Memory B cell (primary cell): ENCODE measurements around the gene MFAP3.

ENCODE experiments used
- ATAC-seq: fragments of 150-1000 bp; cut with Tn5 transposase; 2 replicates; pipeline ENCODE4 v1.10.0; 2021; ENCODE audit warnings: low read depth, mild to moderate bottlenecking, moderate library complexity
- DNase-seq, 2 donors: peaks; one replicate each; pipeline ENCODE4 v3.0.0; 2022; ENCODE audit warnings: low spot score in 2 of 2
- H3K27ac Mint-ChIP-seq: one replicate; pipeline ENCODE4 v1.8.0; 2022; ENCODE audit warnings: mild to moderate bottlenecking, moderate library complexity, mixed read lengths
- H3K27me3 Mint-ChIP-seq: one replicate; pipeline ENCODE4 v1.8.0; 2022; ENCODE audit warnings: mixed read lengths
- H3K36me3 Mint-ChIP-seq: one replicate; pipeline ENCODE4 v1.8.0; 2022; ENCODE audit warnings: mild to moderate bottlenecking, mixed read lengths
- H3K4me1 Mint-ChIP-seq: one replicate; pipeline ENCODE4 v1.8.0; 2022; ENCODE audit warnings: mixed read lengths
- H3K4me3 Mint-ChIP-seq: one replicate; pipeline ENCODE4 v1.8.0; 2022; ENCODE audit warnings: mild to moderate bottlenecking, moderate library complexity, mixed read lengths
- H3K9me3 Mint-ChIP-seq: one replicate; pipeline ENCODE4 v1.8.0; 2022; ENCODE audit warnings: mixed read lengths

MFAP3 gene

DNA sequence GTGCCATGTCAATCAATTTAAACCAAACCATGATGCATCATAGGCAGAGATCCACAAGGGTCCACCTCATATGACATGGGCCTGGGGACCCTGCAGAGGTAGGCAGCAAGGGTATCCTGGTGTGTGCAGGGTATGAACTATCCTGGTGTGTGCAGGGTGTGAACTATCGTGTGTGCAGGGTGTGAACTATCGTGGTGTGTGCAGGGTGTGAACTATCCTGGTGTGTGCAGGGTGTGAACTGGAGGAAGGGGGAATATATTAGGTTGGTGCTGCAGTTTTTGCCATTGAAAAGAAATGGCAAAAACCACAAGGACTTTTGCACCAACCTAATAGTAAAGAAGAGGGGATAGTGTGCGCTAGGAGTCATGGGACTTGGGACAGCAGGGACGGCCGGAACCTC, 50.0 kb downstream of the MFAP3 start:
- Mint-ChIP-seq H3K4me1 (no peaks in the 10 kb centered on the region), H3K36me3 (no peaks in the 10 kb centered on the region), H3K27ac (no peak overlapping the region), H3K9me3 (peaks cover 1% of the 10 kb centered on the region), H3K27me3 (peaks cover 8% of the 10 kb centered on the region), H3K4me3 (no peak overlapping the region)
- ATAC-seq = no peak
- DNase-seq = no peak

DNA sequence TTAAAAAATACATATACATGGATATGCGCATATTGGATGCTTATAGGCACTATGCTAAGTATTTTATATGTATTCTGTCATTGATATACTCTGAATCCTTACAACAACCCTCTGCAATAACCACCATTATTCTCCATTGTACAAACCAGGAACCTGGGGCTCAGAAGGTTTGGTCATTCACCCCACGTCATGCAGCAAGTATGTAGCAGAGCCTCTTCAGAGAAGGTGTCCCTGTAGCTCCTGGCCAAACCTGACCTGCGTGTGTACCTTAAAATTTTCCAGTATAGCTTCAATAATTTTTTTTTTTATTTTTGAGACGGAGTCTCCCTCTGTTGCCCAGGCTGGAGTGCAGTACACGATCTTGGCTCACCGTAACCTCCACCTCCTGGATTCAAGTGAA, 51.9 kb downstream of the MFAP3 start:
- DNase-seq = no peak
- H3K27ac Mint-ChIP-seq = no peak overlapping the region
- no peaks in the 10 kb centered on the region for H3K4me1 Mint-ChIP-seq
- H3K4me3 Mint-ChIP-seq = no peak overlapping the region
- no peaks in the 10 kb centered on the region for H3K36me3 Mint-ChIP-seq
- peaks cover 18% of the 10 kb centered on the region for H3K27me3 Mint-ChIP-seq
- peaks cover 1% of the 10 kb centered on the region for H3K9me3 Mint-ChIP-seq
- ATAC-seq = no peak

DNA sequence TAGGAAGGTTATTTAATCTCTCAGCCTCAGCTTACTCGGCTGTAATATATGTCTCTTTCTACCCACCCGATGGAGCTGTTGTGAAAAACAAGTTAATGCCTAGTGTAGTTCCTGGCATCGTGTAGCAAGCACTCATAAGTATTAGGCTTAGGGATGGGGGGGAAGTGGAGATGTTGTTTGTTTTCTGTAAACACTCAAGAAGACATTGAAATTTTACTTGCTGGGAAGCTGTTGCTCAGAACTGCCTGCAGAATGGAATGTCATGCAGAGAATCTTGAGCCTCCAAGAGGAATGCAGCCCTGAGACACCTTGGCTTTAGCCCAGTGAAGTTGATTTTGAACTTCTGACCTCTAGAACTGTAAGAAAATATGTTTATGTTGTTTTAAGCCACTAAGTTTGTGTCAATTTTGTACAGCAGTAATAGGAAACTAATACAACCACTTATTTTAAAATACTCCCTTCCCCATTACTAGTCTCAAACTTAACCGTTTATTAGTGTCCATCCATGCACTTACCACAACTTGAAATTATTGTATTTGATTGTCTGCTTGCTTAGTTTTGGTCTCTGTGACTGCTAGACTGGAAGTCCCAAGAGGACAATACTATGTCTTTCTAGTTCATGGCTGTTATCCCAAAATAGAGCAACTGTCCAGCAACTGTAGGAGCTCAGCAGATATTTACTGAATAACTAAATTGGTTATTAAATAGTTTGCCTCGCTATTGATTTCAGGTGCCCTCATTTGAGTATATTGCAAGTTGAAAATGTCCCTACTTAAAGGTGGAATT, 53.8 kb downstream of the MFAP3 start:
- Mint-ChIP-seq H3K4me3 (no peak overlapping the region), H3K27ac (no peak overlapping the region), H3K36me3 (no peaks in the 10 kb centered on the region), H3K27me3 (peaks cover 18% of the 10 kb centered on the region), H3K4me1 (no peaks in the 10 kb centered on the region), H3K9me3 (peaks cover 1% of the 10 kb centered on the region)
- no peak for ATAC-seq
- no peak for DNase-seq

DNA sequence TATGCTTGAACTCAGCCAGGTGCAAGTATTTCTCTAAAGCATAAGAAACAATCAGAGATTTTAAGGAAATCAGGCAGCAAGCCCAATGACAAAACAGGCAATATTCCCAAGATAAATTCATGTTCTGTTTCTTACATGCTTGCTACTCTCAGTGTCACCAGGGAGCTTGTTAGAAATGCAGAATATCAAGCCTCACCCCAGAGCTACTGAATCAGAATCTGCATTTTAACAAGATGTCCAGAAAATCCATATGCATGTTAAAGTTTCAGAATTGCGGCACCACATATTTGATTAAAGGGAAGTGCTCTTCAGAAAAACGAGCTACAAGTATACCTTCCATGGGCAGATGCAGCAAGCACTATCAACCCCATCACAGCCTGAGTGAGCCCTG, 54.4 kb downstream of the MFAP3 start:
- Mint-ChIP-seq H3K36me3 (no peaks in the 10 kb centered on the region), H3K9me3 (peaks cover 1% of the 10 kb centered on the region), H3K27ac (no peak overlapping the region), H3K4me3 (no peak overlapping the region), H3K27me3 (peaks cover 18% of the 10 kb centered on the region), H3K4me1 (no peaks in the 10 kb centered on the region)
- no peak for DNase-seq
- ATAC-seq = no peak

DNA sequence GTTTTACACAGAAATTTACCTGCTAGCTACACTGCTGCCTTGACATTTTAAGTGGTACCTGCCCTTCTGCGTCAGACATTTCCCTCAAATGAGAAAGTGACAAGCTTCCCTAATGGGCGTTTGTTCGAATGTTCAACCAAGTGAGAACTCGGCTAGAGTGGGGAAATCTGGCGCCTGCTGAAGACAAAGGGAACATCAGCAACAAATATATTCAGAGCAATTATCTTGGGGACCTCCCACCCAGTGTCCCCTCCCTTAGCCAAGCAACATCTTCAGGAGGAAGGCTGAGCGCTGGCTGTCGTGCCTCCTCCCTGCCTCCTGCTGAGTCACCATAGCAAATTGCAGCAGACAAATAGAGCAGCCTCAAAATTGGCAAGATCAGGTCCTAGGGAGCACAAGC, 57.1 kb downstream of the MFAP3 start:
- H3K4me3 Mint-ChIP-seq = no peak overlapping the region
- DNase-seq (no peak), ATAC-seq (no peak)
- H3K9me3 Mint-ChIP-seq = no peaks in the 10 kb centered on the region
- peaks cover 15% of the 10 kb centered on the region for H3K27me3 Mint-ChIP-seq
- no peak overlapping the region for H3K27ac Mint-ChIP-seq
- H3K4me1 Mint-ChIP-seq = no peaks in the 10 kb centered on the region
- H3K36me3 Mint-ChIP-seq = no peaks in the 10 kb centered on the region

DNA sequence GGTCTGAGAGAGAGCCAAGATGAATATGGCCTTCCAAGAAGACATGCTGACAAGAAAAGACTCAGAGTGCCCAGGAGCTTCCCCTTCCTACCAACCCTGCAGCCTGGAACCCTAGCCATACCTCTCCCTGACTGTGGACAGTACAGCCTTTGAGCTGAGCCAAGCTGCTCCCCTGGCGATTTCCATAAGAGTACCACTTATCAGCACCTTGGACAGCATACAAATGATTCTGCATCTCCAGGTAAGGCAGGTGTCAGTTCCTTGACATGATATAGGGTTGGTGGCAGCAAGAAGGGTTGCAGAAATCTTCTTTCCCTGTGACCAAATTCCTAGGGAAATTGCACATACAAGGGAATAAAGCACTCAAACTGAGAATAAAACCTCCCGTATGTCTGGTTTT, 58.3 kb downstream of the MFAP3 start:
- Mint-ChIP-seq H3K36me3 (no peaks in the 10 kb centered on the region), H3K27me3 (peaks cover 10% of the 10 kb centered on the region), H3K9me3 (no peaks in the 10 kb centered on the region), H3K27ac (no peak overlapping the region), H3K4me1 (no peaks in the 10 kb centered on the region), H3K4me3 (no peak overlapping the region)
- ATAC-seq (no peak), DNase-seq (no peak)

DNA sequence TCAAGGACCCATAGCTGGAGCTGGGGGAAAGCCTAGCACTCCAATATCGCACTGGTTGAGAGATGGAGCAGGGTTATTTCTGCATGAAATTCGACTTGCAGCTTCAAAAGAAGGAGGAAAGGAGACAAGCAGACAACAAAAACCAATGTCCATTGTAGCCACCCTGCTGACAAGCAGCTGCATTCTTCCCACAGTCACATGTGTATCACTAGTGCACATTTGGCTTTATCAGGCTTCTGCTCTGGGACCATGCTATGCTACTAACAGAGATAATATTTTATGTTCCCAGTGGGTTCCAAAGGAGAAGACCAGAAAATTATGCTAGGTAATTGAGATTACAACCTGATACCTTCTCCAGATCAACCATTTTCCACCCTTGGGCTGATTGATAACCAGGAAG, 59.7 kb downstream of the MFAP3 start:
- Mint-ChIP-seq H3K27me3 (peaks cover 10% of the 10 kb centered on the region), H3K4me3 (no peak overlapping the region), H3K9me3 (no peaks in the 10 kb centered on the region), H3K36me3 (no peaks in the 10 kb centered on the region), H3K4me1 (no peaks in the 10 kb centered on the region), H3K27ac (no peak overlapping the region)
- no peak for ATAC-seq
- DNase-seq = no peak

DNA sequence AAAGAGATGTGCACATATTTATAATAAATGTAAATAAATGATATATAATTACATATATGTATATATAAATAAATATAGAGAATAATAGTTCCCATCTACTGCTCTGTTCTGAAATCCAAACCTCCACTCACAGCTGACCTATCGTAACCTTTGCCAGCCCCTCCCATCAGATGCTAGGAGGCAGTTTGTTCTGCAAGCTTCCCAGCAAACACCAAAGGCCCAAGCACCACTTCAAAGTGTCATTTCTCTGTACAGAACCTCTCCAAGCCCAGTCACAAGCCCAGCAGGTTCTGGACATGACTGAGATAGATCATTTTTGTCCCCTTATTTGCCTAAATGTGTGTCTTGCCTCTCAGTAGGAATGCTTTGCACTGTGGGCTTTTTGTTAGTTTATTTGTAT, 62.4 kb downstream of the MFAP3 start:
- Mint-ChIP-seq H3K27ac (no peak overlapping the region), H3K27me3 (peaks cover 6% of the 10 kb centered on the region), H3K4me1 (no peaks in the 10 kb centered on the region), H3K4me3 (no peak overlapping the region), H3K9me3 (no peaks in the 10 kb centered on the region), H3K36me3 (no peaks in the 10 kb centered on the region)
- no peak for DNase-seq
- no peak for ATAC-seq

DNA sequence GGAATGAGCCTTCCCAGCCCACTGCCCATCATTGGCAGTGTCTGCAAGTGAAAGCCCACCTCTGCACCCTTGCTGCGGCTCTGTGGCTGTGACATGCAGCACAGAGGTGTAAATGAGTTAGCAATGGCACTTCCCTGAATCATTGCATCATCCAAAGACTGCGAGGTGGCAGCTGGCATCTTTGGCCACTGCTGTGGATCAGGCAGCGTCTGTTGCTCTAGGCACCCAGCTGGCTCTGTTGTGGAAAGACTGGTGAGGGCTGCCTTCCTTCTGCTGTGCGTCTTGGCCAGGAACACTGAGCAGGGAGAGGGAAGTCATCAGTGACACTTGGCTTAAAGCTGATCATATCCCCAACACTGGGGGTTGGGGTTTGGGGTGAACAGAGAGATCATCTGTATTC, 64.5 kb downstream of the MFAP3 start:
- Mint-ChIP-seq H3K9me3 (no peaks in the 10 kb centered on the region), H3K4me3 (no peak overlapping the region), H3K27ac (no peak overlapping the region), H3K27me3 (peaks cover 6% of the 10 kb centered on the region), H3K36me3 (no peaks in the 10 kb centered on the region), H3K4me1 (peaks cover 5% of the 10 kb centered on the region)
- DNase-seq = no peak
- ATAC-seq = no peak
